Caco-2 (cell line): ENCODE data around the gene RNF182. TPM values are rescaled to one million over a fixed set of nuclear protein-coding genes. Genes with fewer than 3 reads are reported as not detected.
"Not testable (repeated sequence)": the region's sequence is repeated elsewhere in the genome, so short reads cannot be mapped to it uniquely, and the experiment has no call there.

Source experiments
- BruUV-seq: library from RNA; stranded (reverse); fragments of 400-500 nt; replicated peaks from 2 replicates; lab custom pipeline; 2021; lab: Mats Ljungman, UMichigan
- CTCF ChIA-PET: fragments of 300-600 bp; sonication (Branson Sonifier 250); formaldehyde crosslinking; loops from one replicate; lab custom pipeline; 2022; ENCODE audit warnings: antibody characterized with exemption; lab: Charles Lee
- POLR2A ChIA-PET: fragments of 300-600 bp; sonication (Branson Sonifier 250); formaldehyde crosslinking; loops from one replicate; lab custom pipeline; 2022; ENCODE audit warnings: antibody characterized with exemption; lab: Charles Lee
- DNase-seq, 2 experiments: peaks; one replicate each; pipeline versions ENCODE4 v3.0.0 to v3.0.0-alpha.2; 2020 to 2022
- H3K27me3 ChIP-seq: replicated peaks from 2 replicates; pipeline ENCODE4 v1.6.0; 2011; ENCODE audit warnings: low read length; ENCODE audit not compliant: control insufficient read depth, insufficient read depth
- H3K36me3 ChIP-seq: 2 replicates; pipeline ENCODE4 v1.5.1; 2011; ENCODE audit warnings: low read length; ENCODE audit not compliant: control insufficient read depth, insufficient read depth
- H3K4me1 ChIP-seq: fragments of 250-450 bp; sonication (Bioruptor Pico); 2 replicates; pipeline ENCODE4 v1.5.1; 2020; ENCODE audit warnings: mild to moderate bottlenecking
- H3K4me3 ChIP-seq: 2 replicates; pipeline ENCODE4 v1.5.1; 2011; ENCODE audit warnings: low read depth, mild to moderate bottlenecking, control low read depth, low read length
- H3K9me3 ChIP-seq: fragments of 250-450 bp; sonication (Bioruptor Pico); 2 replicates; pipeline ENCODE4 v1.5.1; 2020; ENCODE audit warnings: mild to moderate bottlenecking, moderate library complexity
- H3K27ac Mint-ChIP-seq: one replicate; pipeline ENCODE4 v1.8.0; 2022; ENCODE audit warnings: mixed read lengths; ENCODE audit not compliant: unreplicated experiment
- H3K27me3 Mint-ChIP-seq: one replicate; pipeline ENCODE4 v1.8.0; 2022; ENCODE audit warnings: mixed read lengths; ENCODE audit not compliant: insufficient read depth, unreplicated experiment
- H3K36me3 Mint-ChIP-seq: one replicate; pipeline ENCODE4 v1.8.0; 2022; ENCODE audit warnings: mild to moderate bottlenecking, mixed read lengths; ENCODE audit not compliant: insufficient read depth, unreplicated experiment
- H3K4me1 Mint-ChIP-seq: one replicate; pipeline ENCODE4 v1.8.0; 2022; ENCODE audit warnings: low read depth, mixed read lengths; ENCODE audit not compliant: unreplicated experiment
- H3K4me3 Mint-ChIP-seq: one replicate; pipeline ENCODE4 v1.8.0; 2022; ENCODE audit warnings: mild to moderate bottlenecking, moderate library complexity, mixed read lengths; ENCODE audit not compliant: unreplicated experiment
- H3K9me3 Mint-ChIP-seq: one replicate; pipeline ENCODE4 v1.8.0; 2022; ENCODE audit warnings: mixed read lengths; ENCODE audit not compliant: unreplicated experiment
- CTCF ChIP-seq, 2 experiments: fragments of 200-600 bp in 1 of 2; IDR thresholded peaks; 1 replicate in 1 of 2; 2 replicates in 1 of 2; pipeline versions ENCODE4 v1.5.1 to v1.8.0; 2011 to 2022; ENCODE audit warnings: antibody characterized with exemption in 1 of 2, control low read depth in 1 of 2, inconsistent platforms in 1 of 2, low read depth in 1 of 2, low read length in 1 of 2, mild to moderate bottlenecking in 1 of 2, moderate library complexity in 1 of 2; ENCODE audit not compliant: insufficient read depth in 1 of 2, severe bottlenecking in 1 of 2, unreplicated experiment in 1 of 2
- intact Hi-C: fragments of 100-400 bp; cut with micrococcal nuclease; formaldehyde crosslinking; loops from one replicate; pipeline ENCODE4 v1.10.0; 2022; ENCODE audit not compliant: unreplicated experiment
- total RNA-seq: library from RNA; stranded (reverse); gene quantifications from 2 replicates; pipeline ENCODE4 v1.2.3, GENCODE V29; 2022

Gene RNF182
- total RNA-seq, 1 experiment from 2014 or later: 0.39 TPM

GRCh38 chr6:13965582-13966127 is 40.9 kb downstream of the RNF182 start:
- Histone ChIP-seq H3K36me3 (no peaks in the 10 kb centered on the region), H3K27me3 (no peaks in the 10 kb centered on the region), H3K9me3 (no peaks in the 10 kb centered on the region; the same call in none of the 2 replicates), H3K4me1 (no peaks in the 10 kb centered on the region), H3K4me3 (no peak overlapping the region)
- no peak overlapping the region for H3K4me3 Mint-ChIP-seq
- no TSS peak for BruUV-seq
- DNase-seq: no peak
- ChIA-PET CTCF (no interaction called here), POLR2A (no interaction called here)
- intact Hi-C loops: no loop called here
- H3K9me3 Mint-ChIP-seq: peaks cover 19% of the 10 kb centered on the region
- H3K4me1 Mint-ChIP-seq: no peaks in the 10 kb centered on the region
- no peak overlapping the region for H3K27ac Mint-ChIP-seq
- no peak for TF ChIP-seq CTCF (IDR thresholded peaks at IDR 0.05; ENCODE audit: insufficient read depth in 1 of 2, low read depth in 1 of 2, low read length in 1 of 2, severe bottlenecking in 1 of 2, unreplicated experiment in 1 of 2)
- H3K36me3 Mint-ChIP-seq: peaks cover 5% of the 10 kb centered on the region
- H3K27me3 Mint-ChIP-seq: peaks cover 12% of the 10 kb centered on the region

GRCh38 chr6:13971303-13971702 is 46.6 kb downstream of the RNF182 start:
- Histone ChIP-seq H3K27me3 (no peaks in the 10 kb centered on the region), H3K9me3 (peaks cover 17% of the 10 kb centered on the region; the same call in 1 of the 2 replicates), H3K4me1 (no peaks in the 10 kb centered on the region), H3K36me3 (no peaks in the 10 kb centered on the region), H3K4me3 (no peak overlapping the region)
- peaks cover 7% of the 10 kb centered on the region for H3K36me3 Mint-ChIP-seq
- no TSS peak for BruUV-seq
- no peak overlapping the region for H3K27ac Mint-ChIP-seq
- no peak for TF ChIP-seq CTCF (IDR thresholded peaks at IDR 0.05; ENCODE audit: insufficient read depth in 1 of 2, low read depth in 1 of 2, low read length in 1 of 2, severe bottlenecking in 1 of 2, unreplicated experiment in 1 of 2)
- intact Hi-C loops: no loop called here
- DNase-seq: no peak
- H3K9me3 Mint-ChIP-seq: peaks cover 16% of the 10 kb centered on the region
- ChIA-PET POLR2A (no interaction called here), CTCF (no interaction called here)
- peaks cover 4% of the 10 kb centered on the region for H3K27me3 Mint-ChIP-seq
- H3K4me3 Mint-ChIP-seq: no peak overlapping the region
- no peaks in the 10 kb centered on the region for H3K4me1 Mint-ChIP-seq

GRCh38 chr6:13972602-13973001 is 47.9 kb downstream of the RNF182 start:
- H3K27me3 ChIP-seq, H3K4me3 Mint-ChIP-seq, BruUV-seq, POLR2A ChIA-PET, H3K4me3 ChIP-seq, CTCF ChIA-PET, DNase-seq, H3K4me1 Mint-ChIP-seq, intact Hi-C loops, H3K27ac Mint-ChIP-seq, H3K36me3 Mint-ChIP-seq, H3K4me1 ChIP-seq, H3K27me3 Mint-ChIP-seq, H3K36me3 ChIP-seq: not testable (repeated sequence)
- H3K9me3 ChIP-seq: peaks cover 17% of the 10 kb centered on the region; the same call in 1 of the 2 replicates
- H3K9me3 Mint-ChIP-seq: peaks cover 16% of the 10 kb centered on the region

GRCh38 chr6:13973422-13973821 is 48.7 kb downstream of the RNF182 start:
- peaks cover 17% of the 10 kb centered on the region; the same call in 1 of the 2 replicates for H3K9me3 ChIP-seq
- intact Hi-C loops, H3K27ac Mint-ChIP-seq, H3K36me3 Mint-ChIP-seq, H3K4me3 ChIP-seq, H3K36me3 ChIP-seq, POLR2A ChIA-PET, H3K27me3 ChIP-seq, DNase-seq, CTCF ChIA-PET, BruUV-seq, H3K4me1 Mint-ChIP-seq, H3K4me3 Mint-ChIP-seq, H3K27me3 Mint-ChIP-seq, H3K4me1 ChIP-seq: not testable (repeated sequence)
- peaks cover 16% of the 10 kb centered on the region for H3K9me3 Mint-ChIP-seq
